ENCODE measurements around the gene CCDC69. TPM values are rescaled to one million over a fixed set of nuclear protein-coding genes. Genes with fewer than 3 reads are reported as not detected.
A peak's percentile ranks its signal among the peaks of the same experiment; 100 is the strongest.

CCDC69 gene
- total and polyA plus RNA-seq, 2 of the 8 experiments (the other 6 are each of a cell fraction or from before 2014, with no cell fraction given): 8.4 to 10.8 TPM

GRCh38 chr5:151239237-151239861 lies 15.5 kb upstream of the CCDC69 start (continued):
- TF ChIP-seq MAX (IDR thresholded peaks at IDR 0.05) (0 out of 2 replicates have a peak, but pooled peaks have one; percentile 24), CBX5 (IDR thresholded peaks at IDR 0.05; ENCODE audit: low read depth, low read length) (no peak), YY1 (IDR thresholded peaks at IDR 0.05; ENCODE audit: low read depth, low read length) (0 out of 2 replicates have a peak, but pooled peaks have one; percentile 21), KDM5A (IDR thresholded peaks at IDR 0.05; ENCODE audit: low read length) (no peak), EGR1 (IDR thresholded peaks at IDR 0.05; ENCODE audit: borderline replicate concordance, low read depth, low read length) (no peak), POU5F1 (IDR thresholded peaks at IDR 0.05; ENCODE audit: low read depth, low read length) (no peak), HDAC6 (IDR thresholded peaks at IDR 0.05; ENCODE audit: low read depth, low read length) (no peak), SIN3A (conservative IDR thresholded peaks at IDR 0.05 in 1 of 2, IDR thresholded peaks at IDR 0.05 in 1 of 2; ENCODE audit: low read depth in 1 of 2, low read length in 2 of 2) (no peak)
